GM23338 (cell line): ENCODE measurements around the gene TECTB. TPM values are rescaled to one million over a fixed set of nuclear protein-coding genes. Genes with fewer than 3 reads are reported as not detected.

Experiments
- ATAC-seq: fragments of 200-7000 bp; cut with Tn5 transposase; 3 replicates; pipeline ENCODE4 v1.9.1; 2020
- DNase-seq: peaks from one replicate; pipeline ENCODE4 v3.0.0-alpha.2; 2015; ENCODE audit warnings: low spot score
- H2AFZ ChIP-seq: fragments of 200-600 bp; sonication (generic); 2 replicates; pipeline ENCODE4 v1.8.0; 2016; ENCODE audit warnings: antibody characterized with exemption, mild to moderate bottlenecking, moderate library complexity
- H3F3A ChIP-seq: fragments of 200-600 bp; sonication (generic); replicated peaks from 2 replicates; pipeline ENCODE4 v1.8.0; 2017; ENCODE audit warnings: antibody characterized with exemption, mixed run types, low read depth
- H3K27ac ChIP-seq: fragments of 200-600 bp; sonication (generic); 2 replicates; pipeline ENCODE4 v1.6.1; 2016; ENCODE audit warnings: low read depth
- H3K27me3 ChIP-seq: fragments of 200-600 bp; sonication (generic); 2 replicates; pipeline ENCODE4 v1.8.0; 2016; ENCODE audit warnings: mild to moderate bottlenecking, mixed run types, moderate library complexity; ENCODE audit not compliant: insufficient read depth
- H3K36me3 ChIP-seq: fragments of 200-600 bp; sonication (generic); 2 replicates; pipeline ENCODE4 v1.8.0; 2016; ENCODE audit warnings: mild to moderate bottlenecking; ENCODE audit not compliant: insufficient read depth
- H3K4me1 ChIP-seq: fragments of 200-600 bp; sonication (generic); 2 replicates; pipeline ENCODE4 v1.8.0; 2016; ENCODE audit warnings: mild to moderate bottlenecking, moderate library complexity; ENCODE audit not compliant: insufficient read depth
- H3K4me2 ChIP-seq: fragments of 200-600 bp; sonication (generic); 2 replicates; pipeline ENCODE4 v1.7.1; 2017; ENCODE audit warnings: mixed run types
- H3K4me3 ChIP-seq: fragments of 200-600 bp; sonication (generic); 2 replicates; pipeline ENCODE4 v1.6.1; 2016; ENCODE audit warnings: mixed run types
- H3K79me2 ChIP-seq: fragments of 200-600 bp; sonication (generic); replicated peaks from 2 replicates; pipeline ENCODE4 v1.8.0; 2017; ENCODE audit warnings: mild to moderate bottlenecking; ENCODE audit not compliant: insufficient read depth
- H3K9me2 ChIP-seq: fragments of 200-600 bp; sonication (generic); 2 replicates; pipeline ENCODE4 v1.8.0; 2017; ENCODE audit not compliant: insufficient read depth
- H4K20me1 ChIP-seq: fragments of 200-600 bp; sonication (generic); replicated peaks from 2 replicates; pipeline ENCODE4 v1.8.0; 2017; ENCODE audit warnings: mild to moderate bottlenecking; ENCODE audit not compliant: insufficient read depth
- H3K27ac Mint-ChIP-seq: 2 replicates; pipeline ENCODE4 v1.8.0; 2020; ENCODE audit warnings: inconsistent platforms, mild to moderate bottlenecking, moderate library complexity, mixed read lengths
- H3K27me3 Mint-ChIP-seq: 3 replicates; pipeline ENCODE4 v1.8.0; 2022; ENCODE audit warnings: low read depth, mild to moderate bottlenecking, moderate library complexity, mixed read lengths, inconsistent platforms; ENCODE audit not compliant: insufficient read depth, poor library complexity
- H3K36me3 Mint-ChIP-seq: 3 replicates; pipeline ENCODE4 v1.8.0; 2021; ENCODE audit warnings: low read depth, mild to moderate bottlenecking, inconsistent platforms, moderate library complexity, mixed read lengths
- H3K4me1 Mint-ChIP-seq: 3 replicates; pipeline ENCODE4 v1.8.0; 2020; ENCODE audit warnings: mild to moderate bottlenecking, inconsistent platforms, mixed read lengths
- H3K4me3 Mint-ChIP-seq: 3 replicates; pipeline ENCODE4 v1.8.0; 2021; ENCODE audit warnings: moderate library complexity, mild to moderate bottlenecking, inconsistent platforms, mixed read lengths
- H3K9me3 Mint-ChIP-seq: 3 replicates; pipeline ENCODE4 v1.8.0; 2020; ENCODE audit warnings: moderate library complexity, mild to moderate bottlenecking, inconsistent platforms, mixed read lengths
- CREB1 ChIP-seq: fragments of 250-450 bp; sonication (Bioruptor Pico); IDR thresholded peaks from 2 replicates; pipeline ENCODE4 v1.5.0; 2020; ENCODE audit warnings: low read depth, mild to moderate bottlenecking, moderate library complexity
- CTCF ChIP-seq, 2 experiments: fragments of 200-600 bp in 1 of 2; sonication (generic) in 1 of 2; conservative IDR thresholded peaks; 2 replicates each; pipeline versions ENCODE4 v1.5.1 to v1.6.1; 2016 to 2017; ENCODE audit warnings: antibody characterized with exemption in 2 of 2, low read depth in 2 of 2, mild to moderate bottlenecking in 2 of 2, moderate library complexity in 1 of 2
- ETS1 ChIP-seq: IDR thresholded peaks from 2 replicates; pipeline ENCODE4 v1.6.1; 2016; ENCODE audit warnings: antibody characterized with exemption
- JUNB ChIP-seq: IDR thresholded peaks from one replicate; pipeline ENCODE4 v1.6.1; 2016; ENCODE audit warnings: antibody characterized with exemption; ENCODE audit not compliant: unreplicated experiment
- NANOG ChIP-seq: IDR thresholded peaks from 2 replicates; pipeline ENCODE4 v1.6.1; 2016; ENCODE audit warnings: antibody characterized with exemption, borderline replicate concordance
- REST ChIP-seq: IDR thresholded peaks from one replicate; pipeline ENCODE4 v1.6.1; 2018; ENCODE audit warnings: antibody characterized with exemption; ENCODE audit not compliant: unreplicated experiment
- STAT1 ChIP-seq: IDR thresholded peaks from one replicate; pipeline ENCODE4 v1.6.1; 2016; ENCODE audit warnings: antibody characterized with exemption; ENCODE audit not compliant: unreplicated experiment
- ZNF114 ChIP-seq: fragments of 250-450 bp; sonication (Bioruptor Pico); IDR thresholded peaks from 2 replicates; pipeline ENCODE4 v1.5.0; 2020; ENCODE audit warnings: mild to moderate bottlenecking, moderate library complexity
- ZNF331 ChIP-seq: fragments of 250-450 bp; sonication (Bioruptor Pico); IDR thresholded peaks from 2 replicates; pipeline ENCODE4 v1.5.0; 2020; ENCODE audit warnings: low read depth, mild to moderate bottlenecking, moderate library complexity
- polyA plus RNA-seq: library from polyadenylated mRNA; unstranded; fragments of >200 nt; fragmentation: Nextera tagmentation; extraction: Ambion mirVana; gene quantifications from 2 replicates; pipeline ENCODE4 v1.2.1, GENCODE V29; 2016
- total RNA-seq: library from RNA; depleted of rRNA; stranded (reverse); fragments of >200 nt; shearing (Covaris generic); gene quantifications from 2 replicates; pipeline ENCODE4 v1.2.3, GENCODE V29; 2014

TECTB gene
- total and polyA plus RNA-seq, 2 experiments from 2014 or later: not detected

GRCh38 chr10:112335868-112336265 lies 52.7 kb downstream of the TECTB start (continued):
- TF ChIP-seq CTCF (conservative IDR thresholded peaks at IDR 0.05; ENCODE audit: low read depth in 2 of 2) (no peak), JUNB (no peak), ZNF331 (CRISPR knock-in tag) (no peak), ZNF114 (CRISPR knock-in tag) (no peak), CREB1 (CRISPR knock-in tag) (no peak), REST (no peak), ETS1 (no peak), NANOG (no peak), STAT1 (no peak)

- Histone ChIP-seq H3K4me2 (no peak overlapping the region), H2AFZ (peak overlapping the region; percentile 47; the same call in 1 of the 2 replicates), H3K27me3 (no peaks in the 10 kb centered on the region), H3K27ac (no peak overlapping the region), H3K4me1 (no peaks in the 10 kb centered on the region), H3K79me2 (no peaks in the 10 kb centered on the region), H3K9me2 (0 out of 2 replicates have a peak, but pooled peaks cover 3% of the 10 kb centered on the region), H3K4me3 (no peak overlapping the region), H3F3A (no peaks in the 10 kb centered on the region), H3K36me3 (no peaks in the 10 kb centered on the region), H4K20me1 (no peaks in the 10 kb centered on the region)
- no peaks in the 10 kb centered on the region for H3K27me3 Mint-ChIP-seq
- DNase-seq (no peak), ATAC-seq (no peak)
- H3K36me3 Mint-ChIP-seq: no peaks in the 10 kb centered on the region
- no peak for TF ChIP-seq JUNB
- H3K9me3 Mint-ChIP-seq: no peaks in the 10 kb centered on the region
- H3K4me3 Mint-ChIP-seq: no peak overlapping the region
- 0 out of 3 replicates have a peak, but pooled peaks cover 3% of the 10 kb centered on the region for H3K4me1 Mint-ChIP-seq
- no peak overlapping the region for H3K27ac Mint-ChIP-seq
These were observed 53.5 kb downstream of the TECTB start for GRCh38 chr10:112336556-112337201.
